HG03196 (cell line): ENCODE results near the gene LACC1.

Source experiments
- ATAC-seq: cut with Tn5 transposase; IDR thresholded peaks from one replicate; pipeline ENCODE4 v1.9.1; 2021; ENCODE audit not compliant: unreplicated experiment

Gene LACC1

GRCh38 chr13:43939086-43939485 lies 59.4 kb downstream of the LACC1 start:
- no peak for ATAC-seq

GRCh38 chr13:43942286-43942685 lies 62.6 kb downstream of the LACC1 start:
- ATAC-seq, result no peak
